IMR-90 (cell line): ENCODE results near the gene AIP. TPM values are rescaled to one million over a fixed set of nuclear protein-coding genes. Genes with fewer than 3 reads are reported as not detected.

Experiments used
- ATAC-seq: fragments of 200-7000 bp; cut with Tn5 transposase; 2 replicates; pipeline ENCODE4 v1.9.1; 2020; ENCODE audit warnings: low read depth, mild to moderate bottlenecking, moderate library complexity
- BruUV-seq: library from RNA; stranded (reverse); fragments of 400-500 nt; replicated peaks from 2 replicates; lab custom pipeline; 2021; lab: Mats Ljungman, UMichigan
- CTCF ChIA-PET: fragments of 300-600 bp; formaldehyde crosslinking; extraction: SDS; loops from one replicate; lab custom pipeline; 2021; ENCODE audit warnings: antibody characterized with exemption; lab: Yijun Ruan, JAX
- POLR2A ChIA-PET: fragments of 300-600 bp; sonication (Branson Sonifier 250); formaldehyde crosslinking; loops from one replicate; lab custom pipeline; 2022; ENCODE audit warnings: antibody characterized with exemption; ENCODE audit not compliant: unreplicated experiment; lab: Charles Lee
- DNase-seq: peaks from one replicate; pipeline ENCODE4 v3.0.0; 2013
- H2AFZ ChIP-seq: replicated peaks from 2 replicates; pipeline ENCODE3; 2013; ENCODE audit warnings: low read length, mild to moderate bottlenecking; ENCODE audit not compliant: poor library complexity
- H2AK5ac ChIP-seq: 2 replicates; pipeline ENCODE4 v1.6.1; 2013; ENCODE audit warnings: low read depth, low read length, inconsistent platforms
- H2AK9ac ChIP-seq: replicated peaks from 2 replicates; pipeline ENCODE3; 2013; ENCODE audit warnings: mild to moderate bottlenecking, low read depth, low read length, moderate library complexity; ENCODE audit not compliant: poor library complexity
- H2BK120ac ChIP-seq: 2 replicates; pipeline ENCODE4 v1.6.1; 2013; ENCODE audit warnings: low read depth, low read length, inconsistent platforms
- H2BK15ac ChIP-seq: 3 replicates; pipeline ENCODE4 v1.6.1; 2013; ENCODE audit warnings: low read depth, low read length, inconsistent platforms
- H2BK20ac ChIP-seq: 2 replicates; pipeline ENCODE4 v1.6.1; 2013; ENCODE audit warnings: low read depth, mild to moderate bottlenecking, inconsistent platforms, low read length, moderate library complexity
- H2BK5ac ChIP-seq: 2 replicates; pipeline ENCODE4 v1.6.1; 2013; ENCODE audit warnings: mild to moderate bottlenecking, low read depth, low read length, inconsistent platforms; ENCODE audit not compliant: poor library complexity, severe bottlenecking
- H3K14ac ChIP-seq: replicated peaks from 2 replicates; pipeline ENCODE4 v1.6.1; 2013; ENCODE audit warnings: low read depth, low read length, inconsistent platforms
- H3K18ac ChIP-seq: 2 replicates; pipeline ENCODE4 v1.6.1; 2013; ENCODE audit warnings: low read depth, low read length, control low read depth
- H3K23ac ChIP-seq: 2 replicates; pipeline ENCODE4 v1.6.1; 2013; ENCODE audit warnings: low read depth, low read length, inconsistent platforms
- H3K27ac ChIP-seq: 2 replicates; pipeline ENCODE4 v1.5.1; 2013; ENCODE audit warnings: mild to moderate bottlenecking, control low read depth, low read length; ENCODE audit not compliant: insufficient read depth
- H3K27me3 ChIP-seq: 2 replicates; pipeline ENCODE4 v1.6.1; 2013; ENCODE audit warnings: low read length; ENCODE audit not compliant: control insufficient read depth, insufficient read depth
- H3K36me3 ChIP-seq: 2 replicates; pipeline ENCODE4 v1.6.1; 2013; ENCODE audit warnings: low read length, mixed read lengths; ENCODE audit not compliant: control insufficient read depth, insufficient read depth
- H3K4ac ChIP-seq: 2 replicates; pipeline ENCODE4 v1.6.1; 2013; ENCODE audit warnings: low read depth, low read length, inconsistent platforms
- H3K4me1 ChIP-seq: 2 replicates; pipeline ENCODE4 v1.6.1; 2013; ENCODE audit warnings: low read length, mixed read lengths; ENCODE audit not compliant: control insufficient read depth, insufficient read depth
- H3K4me2 ChIP-seq: 2 replicates; pipeline ENCODE4 v1.6.1; 2013; ENCODE audit warnings: low read depth, mild to moderate bottlenecking, control low read depth, low read length, moderate library complexity
- H3K4me3 ChIP-seq: 2 replicates; pipeline ENCODE4 v1.5.1; 2013; ENCODE audit warnings: low read depth, mild to moderate bottlenecking, control low read depth, low read length, moderate library complexity; ENCODE audit not compliant: insufficient read depth
- H3K56ac ChIP-seq: 2 replicates; pipeline ENCODE4 v1.6.1; 2013; ENCODE audit warnings: low read length, inconsistent platforms; ENCODE audit not compliant: insufficient read depth; ENCODE audit errors: extremely low read depth
- H3K79me1 ChIP-seq, 2 experiments: 2 replicates each; pipeline ENCODE4 v1.6.1; 2013; ENCODE audit warnings: low read length in 2 of 2, inconsistent platforms in 1 of 2, low read depth in 1 of 2
- H3K9ac ChIP-seq: 2 replicates; pipeline ENCODE4 v1.6.1; 2013; ENCODE audit warnings: low read depth, low read length, control low read depth
- H3K9me1 ChIP-seq: 2 replicates; pipeline ENCODE4 v1.6.1; 2013; ENCODE audit warnings: low read length, inconsistent platforms; ENCODE audit not compliant: insufficient read depth
- H3K9me3 ChIP-seq: 2 replicates; pipeline ENCODE4 v1.6.1; 2013; ENCODE audit warnings: low read length; ENCODE audit not compliant: control insufficient read depth, insufficient read depth
- H4K20me1 ChIP-seq: 2 replicates; pipeline ENCODE4 v1.6.1; 2013; ENCODE audit warnings: low read length, inconsistent platforms; ENCODE audit not compliant: insufficient read depth
- H4K5ac ChIP-seq: 2 replicates; pipeline ENCODE4 v1.6.1; 2013; ENCODE audit warnings: mild to moderate bottlenecking, low read depth, low read length, control low read depth
- H4K8ac ChIP-seq, 2 experiments: 2 replicates each; pipeline ENCODE4 v1.6.1; 2013; ENCODE audit warnings: low read depth in 2 of 2, low read length in 2 of 2, control low read depth in 1 of 2, inconsistent platforms in 1 of 2
- H4K91ac ChIP-seq: 2 replicates; pipeline ENCODE4 v1.6.1; 2013; ENCODE audit warnings: low read depth, low read length, inconsistent platforms; ENCODE audit not compliant: insufficient read depth
- CEBPB ChIP-seq: IDR thresholded peaks from 2 replicates; pipeline ENCODE4 v1.6.1; 2012; ENCODE audit warnings: low read depth, low read length, improper control_type of control experiment
- MAZ ChIP-seq: IDR thresholded peaks from 2 replicates; pipeline ENCODE4 v1.6.1; 2012; ENCODE audit warnings: low read depth, mild to moderate bottlenecking, low read length, improper control_type of control experiment, moderate library complexity, borderline replicate concordance
- NFE2L2 ChIP-seq: fragments of 150-350 bp; IDR thresholded peaks from 2 replicates; pipeline ENCODE4 v1.6.1; 2016; ENCODE audit warnings: low read depth, mild to moderate bottlenecking, low read length
- WGBS, 2 experiments: methylation state at CpG; one replicate each; pipeline versions ENCODE4 v1.1.5 to v1.1.7; 2013; ENCODE audit warnings: missing lambda C conversion rate in 2 of 2; ENCODE audit not compliant: insufficient read length in 1 of 2; ENCODE audit errors: extremely low coverage in 2 of 2; 5-methylcytosine and 5-hydroxymethylcytosine counted together
- dilution Hi-C: fragments of 300-500 bp; cut with HindIII; formaldehyde crosslinking; loops from one replicate; pipeline ENCODE4 v1.14.3; 2018; ENCODE audit warnings: low sequenced_read_pairs; ENCODE audit not compliant: unreplicated experiment
- in situ Hi-C: fragments of 300-500 bp; cut with MboI; formaldehyde crosslinking; loops from 3 replicates; pipeline ENCODE4 v1.14.3; 2019; ENCODE audit warnings: low sequenced_read_pairs, inconsistent platforms, mixed read lengths
- intact Hi-C: fragments of 100-400 bp; cut with micrococcal nuclease; formaldehyde crosslinking; loops from 2 replicates; pipeline ENCODE4 v1.10.0; 2022
- polyA plus RNA-seq, 3 experiments: library from polyadenylated mRNA; depleted of rRNA; stranded (reverse); fragments of >200 nt; gene quantifications; 2 replicates each; pipeline ENCODE4 v1.2.3, GENCODE V29; 2012; ENCODE audit warnings: low replicate concordance in 1 of 3
- total RNA-seq: library from RNA; depleted of rRNA; stranded (reverse); fragments of >200 nt; gene quantifications from 2 replicates; pipeline ENCODE4 v1.2.3, GENCODE V29; 2012

AIP gene
- total and polyA plus RNA-seq, 2 of the 4 experiments (the other 2 are of a cell fraction): 95.5 to 122 TPM

GRCh38 chr11:67500484-67500821 is 17.6 kb downstream of the AIP start:
- H3K23ac ChIP-seq: no peak overlapping the region
- H3K18ac ChIP-seq: no peak overlapping the region
- no peak overlapping the region for H2AK9ac ChIP-seq
- H4K91ac ChIP-seq: no peak overlapping the region
- no peak overlapping the region for H3K27ac ChIP-seq
- H2AK5ac ChIP-seq: no peak overlapping the region
- H3K79me1 ChIP-seq: peaks cover 4 to 29% of the 10 kb centered on the region in 2 experiments; a peak in 3 of 4 replicates
- H3K9ac ChIP-seq: no peak overlapping the region
- intact Hi-C loops (no loop called here), in situ Hi-C loops (no loop called here), dilution Hi-C loops (no loop called here)
- H3K4me2 ChIP-seq: no peak overlapping the region
- no peak overlapping the region for H3K4me3 ChIP-seq
- H3K56ac ChIP-seq: no peak overlapping the region
- H4K5ac ChIP-seq: no peak overlapping the region
- H3K4ac ChIP-seq: no peak overlapping the region
- H3K4me1 ChIP-seq: peaks cover 5% of the 10 kb centered on the region
- peaks cover 22% of the 10 kb centered on the region for H3K36me3 ChIP-seq
- no peak overlapping the region for H2BK120ac ChIP-seq
- H2BK5ac ChIP-seq: no peak overlapping the region
- H3K9me1 ChIP-seq: peaks cover 4% of the 10 kb centered on the region
- no peak overlapping the region for H4K8ac ChIP-seq
- TF ChIP-seq MAZ (no peak), NFE2L2 (no peak), CEBPB (no peak)
- ChIA-PET CTCF (no interaction called here), POLR2A (no interaction called here)
- no CpG with 5 or more reads among the region's 1 CpG for WGBS, 2 experiments
- H2AFZ ChIP-seq: no peak overlapping the region
- no peak overlapping the region for H3K14ac ChIP-seq
- H4K20me1 ChIP-seq: no peaks in the 10 kb centered on the region
- H2BK15ac ChIP-seq: no peak overlapping the region
- DNase-seq (no peak), ATAC-seq (no peak)
- H3K9me3 ChIP-seq: no peaks in the 10 kb centered on the region
- no peak overlapping the region for H2BK20ac ChIP-seq
- no peaks in the 10 kb centered on the region for H3K27me3 ChIP-seq
- no TSS peak for BruUV-seq
